Myocyte (in vitro differentiated cells): ENCODE measurements around the gene NEU3. TPM values are rescaled to one million over a fixed set of nuclear protein-coding genes. Genes with fewer than 3 reads are reported as not detected.
"Not testable (repeated sequence)": the region's sequence is repeated elsewhere in the genome, so short reads cannot be mapped to it uniquely, and the experiment has no call there.

Experiments used
- DNase-seq: peaks from one replicate; pipeline ENCODE4 v3.0.0-alpha.2; 2012; ENCODE audit warnings: low read depth
- total RNA-seq: library from RNA; depleted of rRNA; stranded (reverse); fragments of >200 nt; gene quantifications from 2 replicates; pipeline ENCODE4 v1.2.3, GENCODE V29; 2014

Gene NEU3
- total RNA-seq, 1 donor from 2014 or later = 6.2 TPM

- DNase-seq = no peak
These were observed 4.7 kb upstream of the NEU3 start for GRCh38 chr11:74984070-74984469.

- no peak for DNase-seq
These were observed 4.0 kb upstream of the NEU3 start for GRCh38 chr11:74984730-74985129.

- no peak for DNase-seq
These were observed 516 bp downstream of the NEU3 start for GRCh38 chr11:74989260-74989638.

DNA sequence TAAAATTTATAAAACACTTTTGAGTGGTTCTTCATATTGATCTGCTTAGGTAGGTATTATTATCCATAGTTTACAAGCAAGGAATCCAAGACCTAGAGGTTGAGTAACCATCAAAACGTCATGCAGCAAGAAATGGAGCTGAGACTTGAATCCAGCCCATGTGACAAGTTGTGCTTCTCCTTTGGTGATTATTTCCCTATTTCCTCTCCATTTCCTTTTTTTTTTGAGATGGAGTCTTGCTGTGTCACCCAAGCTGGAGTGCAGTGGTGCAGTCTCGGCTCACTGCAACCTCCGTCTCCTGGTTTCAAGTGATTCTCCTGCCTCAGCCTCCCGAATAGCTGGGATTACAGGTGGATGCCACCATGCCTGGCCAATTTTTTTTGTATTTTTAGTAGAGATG is 1.4 kb downstream of the NEU3 start:
- DNase-seq = not testable (repeated sequence)

DNA sequence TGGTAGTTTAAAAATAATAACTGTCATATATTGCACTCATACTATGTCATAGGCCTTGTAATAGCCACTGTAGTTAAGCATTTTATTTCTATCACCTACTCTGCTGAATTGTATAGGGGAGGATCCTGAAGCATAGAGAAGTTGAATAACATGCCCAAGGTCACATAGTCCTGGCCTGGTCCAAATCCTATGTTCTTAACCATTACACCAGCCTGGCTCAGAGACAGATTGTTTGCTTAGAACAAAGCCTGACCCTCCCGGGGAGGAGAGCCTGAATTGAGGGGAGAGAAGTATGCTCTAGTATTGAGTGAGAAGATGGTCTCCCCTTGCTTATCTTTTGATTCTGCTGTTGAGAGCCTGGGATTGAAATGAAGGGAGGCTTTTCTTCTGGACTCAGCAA is 2.2 kb downstream of the NEU3 start:
- no peak for DNase-seq

DNA sequence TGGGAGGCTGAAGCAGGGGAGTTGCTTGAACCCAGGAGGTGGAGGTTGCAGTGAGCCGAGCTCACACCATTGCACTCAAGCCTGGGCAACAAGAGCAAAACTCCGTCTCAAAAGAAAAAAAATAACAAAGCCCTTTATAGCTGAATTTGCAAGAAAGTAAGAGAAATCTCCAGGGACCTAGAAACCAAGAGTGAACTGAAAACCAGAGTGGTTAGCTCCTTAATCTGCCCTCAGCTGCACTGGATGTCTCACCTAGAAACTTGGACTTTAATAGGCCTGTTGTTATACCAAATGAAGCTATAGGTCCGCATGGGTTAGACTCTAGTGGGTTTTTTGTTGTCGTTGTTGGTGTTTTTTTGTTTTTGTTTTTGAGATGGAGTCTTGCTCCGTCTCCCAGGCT is 4.1 kb downstream of the NEU3 start:
- DNase-seq = no peak

DNA sequence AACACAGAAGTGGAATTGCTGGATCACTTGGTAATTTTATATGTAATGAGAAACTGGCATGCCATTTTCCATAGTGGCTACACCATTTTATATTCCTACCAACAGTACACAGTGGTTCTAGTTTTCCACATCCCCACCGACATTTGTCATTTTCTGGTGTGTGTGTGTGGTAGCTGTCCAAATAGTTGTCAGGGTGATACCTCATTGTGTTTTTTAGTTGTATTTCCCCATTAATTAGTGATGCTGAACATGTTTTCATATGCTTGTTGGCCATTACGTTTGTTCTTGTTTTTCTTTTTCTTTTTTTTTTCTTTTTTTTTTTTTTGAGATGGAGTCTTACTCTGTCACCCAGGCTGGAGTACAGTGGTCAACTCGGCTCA is 12.2 kb downstream of the NEU3 start:
- no peak for DNase-seq

DNA sequence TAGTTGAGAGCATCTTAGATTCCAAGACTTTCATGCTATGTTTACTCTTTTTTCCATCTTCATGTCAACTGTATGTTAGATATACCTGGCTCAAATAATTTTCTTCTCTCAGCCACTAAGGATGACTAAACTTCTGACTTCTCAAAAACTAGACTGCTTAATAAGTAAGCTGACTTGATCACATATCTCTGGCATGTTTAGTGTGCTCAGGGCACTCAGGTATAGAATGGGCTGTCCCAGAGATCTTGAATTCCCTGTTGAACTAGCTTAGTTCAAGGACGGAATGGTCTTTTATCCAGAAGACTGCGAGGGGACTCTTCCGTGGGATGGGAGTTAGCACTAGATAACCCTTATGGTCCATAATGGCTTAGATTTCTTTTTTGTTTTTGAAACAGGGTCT is 13.0 kb downstream of the NEU3 start:
- no peak for DNase-seq

DNA sequence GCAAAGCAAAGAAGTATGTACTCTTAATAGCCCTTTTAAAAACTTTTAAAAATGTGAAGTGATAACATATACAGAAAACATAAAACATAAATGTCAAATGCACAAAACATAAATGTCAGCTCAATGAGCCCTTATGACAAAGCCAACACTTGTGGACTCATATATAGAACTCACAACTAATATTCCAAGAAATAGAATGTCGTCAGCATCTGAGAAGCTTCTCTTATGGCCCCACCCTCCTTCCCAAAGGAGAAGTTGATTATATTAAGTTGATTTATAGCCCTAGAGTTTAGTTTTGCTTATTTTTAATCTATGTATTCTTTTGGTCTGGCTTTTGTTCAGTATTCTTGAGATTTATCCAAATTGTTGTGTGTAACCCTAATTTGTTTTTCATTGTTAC is 13.8 kb downstream of the NEU3 start:
- DNase-seq = no peak

DNA sequence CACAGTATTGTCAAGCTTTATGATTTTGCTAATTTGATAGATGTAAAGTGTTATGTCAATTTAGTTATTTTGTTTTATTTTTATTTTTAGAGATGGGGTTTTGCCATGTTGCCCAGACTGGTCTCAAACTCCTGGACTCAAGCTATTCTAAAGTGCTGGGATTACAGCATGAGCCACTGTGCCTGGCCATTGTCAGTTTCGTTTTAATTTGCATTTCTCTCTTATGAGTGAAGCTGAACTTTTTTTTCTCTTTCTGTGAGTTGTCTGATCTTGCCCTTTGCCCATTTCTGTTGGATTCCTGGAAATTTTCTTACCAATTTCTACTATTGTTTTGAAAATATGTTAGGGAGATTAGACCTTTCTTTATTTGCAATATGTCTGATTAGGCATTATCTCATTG is 15.5 kb downstream of the NEU3 start:
- no peak for DNase-seq

DNA sequence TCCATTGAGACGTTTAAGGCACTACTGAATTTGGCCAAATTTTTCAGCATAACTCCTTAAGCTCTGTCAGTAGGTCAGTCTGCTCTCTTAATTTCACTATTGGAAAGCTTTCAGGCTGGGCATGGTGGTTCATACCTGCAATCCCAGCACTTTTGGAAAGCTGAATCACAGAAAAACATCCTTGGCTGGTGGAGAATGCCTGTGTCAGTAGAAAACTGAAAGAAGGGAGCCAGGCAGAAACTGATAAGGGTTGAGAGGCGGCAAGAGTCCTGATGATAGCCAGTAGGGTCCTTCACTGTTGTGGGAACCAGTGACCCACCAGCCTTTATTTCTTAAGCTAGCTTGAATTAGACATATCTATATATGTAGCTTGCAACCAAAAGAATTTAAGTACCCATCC is 22.6 kb downstream of the NEU3 start:
- DNase-seq = no peak

DNA sequence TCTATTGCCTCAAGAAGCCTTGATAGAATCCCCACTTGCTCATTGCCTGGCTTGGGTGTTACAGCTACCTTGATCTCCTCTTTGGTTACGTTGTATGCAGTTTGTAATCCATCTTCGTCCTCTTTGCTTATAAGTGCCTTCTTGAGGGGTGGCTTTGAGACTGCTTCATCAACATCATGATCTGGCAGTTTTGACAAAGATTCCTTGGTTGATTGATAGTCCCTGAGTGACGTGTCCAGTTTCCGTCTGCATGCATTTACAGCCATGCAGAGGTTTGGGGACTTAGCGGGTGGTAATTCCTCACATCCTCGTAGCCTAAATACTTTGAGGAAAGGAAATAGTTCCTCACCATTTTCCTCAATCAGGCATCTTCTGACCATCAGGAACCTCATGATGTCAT is 23.1 kb downstream of the NEU3 start:
- DNase-seq = no peak

DNA sequence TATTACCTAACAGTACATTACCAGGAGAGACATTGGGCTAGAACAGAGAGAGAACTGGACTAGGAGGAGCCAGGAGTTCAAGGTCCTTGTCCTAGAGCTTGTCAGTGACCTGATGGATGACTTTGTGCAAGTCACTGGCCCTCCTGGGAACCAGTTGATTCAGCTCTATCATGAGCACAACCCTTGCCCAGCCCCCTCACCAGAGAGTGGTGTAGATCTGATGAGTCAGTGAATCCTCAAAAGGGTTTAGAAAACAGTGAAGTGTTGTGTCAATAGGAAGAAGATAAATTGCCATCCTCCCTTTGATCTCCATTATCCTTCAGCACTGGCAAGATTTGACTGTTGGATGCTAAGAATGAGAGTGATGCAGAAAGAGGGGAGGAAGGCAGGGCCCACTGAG is 24.3 kb downstream of the NEU3 start:
- DNase-seq = peak; percentile 30

DNA sequence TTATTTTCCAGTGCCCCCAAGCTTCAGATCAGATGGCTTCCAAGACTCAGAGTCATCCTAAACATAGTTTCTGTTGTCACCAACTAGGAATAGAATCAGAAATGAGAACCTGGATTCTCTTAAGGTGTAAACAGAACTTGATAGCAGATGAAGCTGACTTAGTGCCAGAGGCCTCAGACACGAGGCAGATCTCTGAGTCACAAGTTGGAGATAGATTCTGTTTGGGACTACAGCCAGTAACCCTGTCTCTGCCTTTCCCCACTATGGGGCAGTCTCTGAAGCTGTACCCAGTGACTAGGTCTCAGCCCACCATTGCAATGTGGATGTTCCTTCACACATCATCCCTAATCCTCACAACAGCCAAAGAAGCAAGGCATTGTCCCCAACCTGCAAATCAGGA is 25.4 kb downstream of the NEU3 start:
- peak; percentile 95 for DNase-seq

DNA sequence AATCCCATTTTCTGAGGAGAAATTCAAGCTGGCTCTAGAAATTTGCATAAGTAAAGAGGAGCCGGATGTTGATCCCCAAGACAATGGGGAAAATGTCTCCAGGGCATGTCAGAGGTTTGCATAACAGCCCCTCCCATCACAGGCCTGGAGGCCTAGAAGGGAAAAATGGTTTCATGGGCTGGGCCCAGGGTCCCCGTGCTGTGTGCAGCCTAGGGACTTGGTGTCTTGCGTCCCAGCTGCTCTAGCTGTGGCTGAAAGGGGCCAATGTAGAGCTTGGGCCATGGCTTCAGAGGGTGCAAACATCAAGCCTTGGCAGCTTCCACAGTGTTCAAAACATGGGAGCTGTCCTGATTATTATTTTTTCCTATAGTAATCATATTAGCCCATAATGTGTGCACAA is 30.5 kb downstream of the NEU3 start:
- not testable (repeated sequence) for DNase-seq

DNA sequence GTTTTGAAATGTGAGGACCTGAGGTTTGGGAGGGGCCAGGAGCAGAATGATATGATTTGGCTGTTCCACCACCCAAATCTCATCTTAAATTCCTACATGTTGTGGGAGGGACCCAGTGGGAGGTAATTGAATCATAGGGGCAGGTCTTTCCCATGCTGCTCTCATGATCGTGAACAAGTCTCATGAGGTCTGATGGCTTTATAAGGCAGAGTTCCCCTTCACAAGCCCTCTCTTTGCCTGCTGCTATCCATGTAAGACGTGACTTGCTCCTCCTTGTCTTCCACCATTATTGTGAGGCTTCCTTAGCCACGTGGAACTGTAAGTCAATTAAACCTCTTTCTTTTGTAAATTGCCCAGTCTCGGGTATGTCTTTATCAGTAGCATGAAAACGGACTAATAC is 31.6 kb downstream of the NEU3 start:
- DNase-seq = not testable (repeated sequence)

DNA sequence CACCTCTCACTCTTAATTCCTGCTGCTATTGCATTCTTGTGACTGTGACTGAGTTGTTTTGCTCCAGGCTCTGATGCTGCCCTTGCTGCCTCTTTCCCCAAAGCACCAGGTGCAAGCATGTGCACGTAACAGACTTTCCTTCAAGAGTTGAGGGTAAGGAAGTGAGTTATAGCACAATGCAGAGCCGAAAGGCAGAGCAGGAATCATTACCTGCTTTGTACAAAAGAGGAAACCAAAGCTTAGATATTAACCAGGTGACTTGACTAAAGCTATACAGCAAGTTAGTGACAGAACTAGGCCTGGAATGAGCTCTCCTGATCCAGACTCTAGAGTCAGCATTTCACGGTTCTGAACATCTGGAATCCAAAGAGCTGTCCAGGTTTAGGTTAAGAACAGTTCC is 33.6 kb downstream of the NEU3 start:
- no peak for DNase-seq

DNA sequence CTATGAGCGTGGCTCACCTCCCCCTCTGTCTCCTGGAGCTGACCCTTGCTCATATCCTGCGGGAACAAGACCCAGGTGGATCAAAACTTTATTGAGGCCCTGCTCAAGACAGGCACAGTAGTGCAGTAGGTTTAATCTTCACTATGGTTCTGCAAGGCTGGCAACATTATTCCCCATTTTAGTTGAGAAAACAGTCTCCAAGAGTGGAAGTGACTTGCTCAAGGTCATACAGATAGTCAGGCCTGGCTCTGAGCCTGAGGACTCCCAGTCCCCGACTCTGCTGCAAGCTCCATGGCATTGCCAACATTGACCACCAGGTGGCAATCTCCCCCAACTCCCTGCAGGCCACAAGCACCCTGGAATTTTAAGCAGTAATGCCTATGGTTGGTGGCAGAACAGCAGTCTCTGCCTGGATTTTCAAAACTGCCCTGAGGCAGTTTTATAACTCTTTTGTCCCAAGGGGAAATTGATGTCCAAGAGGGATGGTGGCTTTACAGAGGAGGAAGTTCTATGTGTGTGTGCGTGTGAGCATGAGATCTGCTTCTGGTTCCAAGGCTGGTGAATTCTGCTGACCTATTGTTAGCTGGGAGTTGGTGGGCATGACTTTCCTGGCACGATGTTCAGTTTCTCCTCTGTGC is 34.1 kb downstream of the NEU3 start:
- peak; percentile 87 for DNase-seq

- no peak for DNase-seq
These were observed 34.8 kb downstream of the NEU3 start for GRCh38 chr11:75023446-75024067.

- DNase-seq = no peak
These were observed 35.3 kb downstream of the NEU3 start for GRCh38 chr11:75024068-75024449.

DNA sequence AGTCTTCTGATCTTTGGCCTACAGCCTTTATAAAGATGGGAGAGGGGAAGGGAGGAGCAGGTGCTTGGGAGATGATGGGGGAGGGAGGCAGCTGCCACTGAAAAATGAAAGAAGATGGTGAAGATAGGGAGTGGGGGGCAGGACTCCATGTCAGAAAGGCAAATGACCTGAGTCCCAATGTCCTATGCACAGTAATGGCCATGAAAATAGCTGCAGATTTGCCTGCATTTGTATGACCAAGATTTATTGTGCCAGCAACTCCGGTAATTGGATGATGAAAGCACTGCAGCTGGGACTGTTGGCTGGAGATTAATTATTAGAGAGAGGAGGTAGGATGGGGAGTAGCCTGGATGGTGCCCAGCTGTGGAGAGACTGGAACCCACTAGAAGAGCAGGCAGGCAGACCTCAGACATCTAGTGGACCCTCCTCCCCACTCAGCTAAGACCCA is 36.1 kb downstream of the NEU3 start:
- no peak for DNase-seq

DNA sequence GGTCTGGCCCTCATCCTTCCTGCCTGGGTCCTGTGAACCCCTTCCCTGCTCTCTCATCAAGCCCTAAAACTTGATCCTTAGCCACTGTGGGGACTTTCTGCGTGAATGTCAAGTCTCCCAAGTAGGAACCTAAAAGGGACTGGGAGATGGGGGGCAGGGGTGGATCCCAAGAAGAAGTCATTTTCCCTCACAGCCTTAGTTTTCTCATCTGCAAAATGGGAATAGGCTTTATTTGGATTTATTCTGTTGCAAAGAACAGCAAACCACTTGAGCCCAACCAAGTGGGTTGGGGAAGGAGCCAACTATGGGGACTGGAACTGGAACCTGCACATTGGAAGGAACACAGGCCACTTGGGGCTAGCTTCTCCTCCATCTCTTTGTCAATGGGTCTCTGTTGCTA is 36.8 kb downstream of the NEU3 start:
- no peak for DNase-seq

- DNase-seq = peak; percentile 76
These were observed 39.6 kb downstream of the NEU3 start for GRCh38 chr11:75028321-75028720.

- DNase-seq = no peak
These were observed 40.0 kb downstream of the NEU3 start for GRCh38 chr11:75028724-75029123.
